Activated CD4-positive, alpha-beta T cell treated with anti-CD3 and anti-CD28 coated beads, Interleukin-2, amount 10 ng/mL, durations not matched to agents 7 days and 5 days (primary cell): ENCODE results near the gene ODC1. TPM values are rescaled to one million over a fixed set of nuclear protein-coding genes. Genes with fewer than 3 reads are reported as not detected.

Experiments used
- CTCF ChIA-PET: fragments of 350-600 bp; sonication (Branson Sonifier 250); formaldehyde crosslinking; loops from one replicate; lab custom pipeline; 2021; ENCODE audit warnings: antibody characterized with exemption; lab: Charles Lee
- POLR2A ChIA-PET: fragments of 350-600 bp; sonication (Branson Sonifier 250); formaldehyde crosslinking; loops from one replicate; lab custom pipeline; 2021; ENCODE audit warnings: antibody characterized with exemption; lab: Charles Lee
- DNase-seq: peaks from one replicate; pipeline ENCODE4 v3.0.0-alpha.2; 2020
- H3K27ac Mint-ChIP-seq: one replicate; pipeline ENCODE4 v1.8.0; 2021; ENCODE audit warnings: mild to moderate bottlenecking, moderate library complexity, mixed read lengths
- H3K27me3 Mint-ChIP-seq: one replicate; pipeline ENCODE4 v1.8.0; 2021; ENCODE audit warnings: mixed read lengths
- H3K36me3 Mint-ChIP-seq: one replicate; pipeline ENCODE4 v1.8.0; 2021; ENCODE audit warnings: low read depth, mixed read lengths
- H3K4me1 Mint-ChIP-seq: one replicate; pipeline ENCODE4 v1.8.0; 2021; ENCODE audit warnings: mixed read lengths
- H3K4me3 Mint-ChIP-seq: one replicate; pipeline ENCODE4 v1.8.0; 2021; ENCODE audit warnings: mild to moderate bottlenecking, moderate library complexity, mixed read lengths
- H3K9me3 Mint-ChIP-seq: one replicate; pipeline ENCODE4 v1.8.0; 2021; ENCODE audit warnings: mixed read lengths
- total RNA-seq, 2 experiments: library from RNA; stranded (reverse); gene quantifications; one replicate each; pipeline ENCODE4 v1.2.3, GENCODE V29; 2021

ODC1 gene
- total RNA-seq, 2 experiments from 2014 or later, result 47.1 to 50.3 TPM

GRCh38 chr2:10405448-10405847, 42.7 kb downstream of the ODC1 start:
- POLR2A ChIA-PET, result interaction anchor here (0.6 kb wide), 1 partner anchor 1723 kb away, joined by 3 read pairs; no protein-coding TSS in a partner anchor
- Mint-ChIP-seq H3K27ac (no peak overlapping the region), H3K9me3 (no peaks in the 10 kb centered on the region), H3K36me3 (peaks cover 9% of the 10 kb centered on the region), H3K27me3 (no peaks in the 10 kb centered on the region), H3K4me3 (no peak overlapping the region), H3K4me1 (peaks cover 61% of the 10 kb centered on the region)
- CTCF ChIA-PET, result interaction anchor here (1.6 kb wide), 1 partner anchor 23 kb away, joined by 3 read pairs; no protein-coding TSS in a partner anchor
- no peak for DNase-seq

DNA sequence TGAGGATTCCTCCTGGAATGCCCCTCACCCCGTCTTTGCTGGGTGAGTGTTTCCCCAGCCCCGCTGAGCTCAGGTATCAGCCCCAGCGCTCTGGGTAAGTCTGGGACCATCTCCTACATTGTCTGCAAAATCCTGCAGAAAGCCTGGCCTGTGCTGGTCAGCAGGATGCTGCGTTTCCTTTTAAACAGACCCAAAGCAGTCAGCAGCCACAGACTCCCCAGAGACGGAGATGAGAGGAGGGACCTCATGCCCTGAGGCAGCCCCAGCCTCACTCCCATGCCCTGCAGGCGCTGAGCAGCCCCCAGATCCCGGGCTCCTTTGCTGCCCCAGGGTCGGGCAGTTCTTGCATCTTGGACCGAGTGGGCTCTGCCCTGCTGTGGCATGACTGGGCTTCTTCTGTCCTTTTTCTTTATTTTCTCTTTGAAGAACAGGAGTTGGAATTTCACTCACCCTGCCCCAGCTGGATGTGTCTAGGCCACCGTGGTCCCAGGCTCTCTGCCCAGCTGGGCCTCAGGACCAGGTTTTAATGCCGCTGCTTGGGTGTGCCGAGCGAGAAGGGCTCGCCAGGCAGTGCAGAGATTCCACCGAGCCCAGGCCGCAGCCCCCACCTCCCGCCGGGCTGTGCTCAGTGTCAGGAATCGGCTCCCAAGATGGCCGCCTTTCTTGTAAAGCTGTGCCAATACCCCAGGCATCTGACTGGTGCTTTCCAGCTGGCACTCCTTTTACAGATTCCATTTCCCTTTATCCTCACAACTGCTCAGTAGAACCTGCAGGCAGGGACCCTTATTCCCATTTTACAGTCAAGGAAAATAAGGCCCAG, 43.6 kb downstream of the ODC1 start:
- CTCF ChIA-PET, result interaction anchor here (1.1 to 2.0 kb wide), 2 partner anchors 31 to 216 kb away, joined by 3 to 7 read pairs; no protein-coding TSS in a partner anchor
- H3K9me3 Mint-ChIP-seq, result peaks cover 2% of the 10 kb centered on the region
- no peak overlapping the region for H3K4me3 Mint-ChIP-seq

DNA sequence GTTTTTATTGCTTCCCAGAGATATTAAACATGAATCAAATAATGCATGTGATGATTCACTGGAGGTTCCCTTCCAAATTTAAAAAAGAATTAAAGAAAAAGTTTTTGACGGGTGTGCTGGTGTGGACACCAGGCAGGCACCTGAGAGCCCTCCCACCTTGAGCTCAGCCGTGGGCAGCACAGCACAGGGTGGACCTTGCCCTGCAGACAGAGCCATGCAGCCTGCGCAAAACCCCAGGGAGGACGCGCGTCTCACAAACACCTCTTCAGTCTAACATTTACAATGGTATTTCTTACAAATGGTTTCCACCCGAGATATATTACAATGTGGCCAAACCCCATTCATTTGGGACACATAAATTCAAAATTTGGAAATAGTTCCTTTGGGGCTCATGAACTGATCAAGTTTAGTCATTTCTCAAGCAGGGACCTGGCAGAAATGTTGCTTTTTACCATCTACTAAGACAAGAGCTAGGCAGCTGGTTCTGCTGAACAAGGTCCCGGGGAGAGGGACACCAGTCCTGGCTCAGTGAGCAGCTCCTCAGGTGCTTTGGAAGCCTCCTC, 45.4 kb downstream of the ODC1 start:
- no peak for DNase-seq
- H3K9me3 Mint-ChIP-seq, result peaks cover 2% of the 10 kb centered on the region
- peaks cover 25% of the 10 kb centered on the region for H3K36me3 Mint-ChIP-seq
- H3K4me1 Mint-ChIP-seq, result peaks cover 54% of the 10 kb centered on the region
- ChIA-PET CTCF (interaction anchor here (0.6 to 2.0 kb wide), 4 partner anchors 32 to 279 kb away, joined by 3 to 7 read pairs (median 4); no protein-coding TSS in a partner anchor), POLR2A (no interaction called here)
- no peak overlapping the region for H3K27ac Mint-ChIP-seq
- H3K4me3 Mint-ChIP-seq, result no peak overlapping the region
- no peaks in the 10 kb centered on the region for H3K27me3 Mint-ChIP-seq

More for the DNA sequence above, 43.6 kb downstream of the ODC1 start:
- POLR2A ChIA-PET, result no interaction called here
- Mint-ChIP-seq H3K27me3 (no peaks in the 10 kb centered on the region), H3K4me1 (peaks cover 67% of the 10 kb centered on the region), H3K36me3 (peaks cover 14% of the 10 kb centered on the region), H3K27ac (no peak overlapping the region)
- DNase-seq, result no peak

DNA sequence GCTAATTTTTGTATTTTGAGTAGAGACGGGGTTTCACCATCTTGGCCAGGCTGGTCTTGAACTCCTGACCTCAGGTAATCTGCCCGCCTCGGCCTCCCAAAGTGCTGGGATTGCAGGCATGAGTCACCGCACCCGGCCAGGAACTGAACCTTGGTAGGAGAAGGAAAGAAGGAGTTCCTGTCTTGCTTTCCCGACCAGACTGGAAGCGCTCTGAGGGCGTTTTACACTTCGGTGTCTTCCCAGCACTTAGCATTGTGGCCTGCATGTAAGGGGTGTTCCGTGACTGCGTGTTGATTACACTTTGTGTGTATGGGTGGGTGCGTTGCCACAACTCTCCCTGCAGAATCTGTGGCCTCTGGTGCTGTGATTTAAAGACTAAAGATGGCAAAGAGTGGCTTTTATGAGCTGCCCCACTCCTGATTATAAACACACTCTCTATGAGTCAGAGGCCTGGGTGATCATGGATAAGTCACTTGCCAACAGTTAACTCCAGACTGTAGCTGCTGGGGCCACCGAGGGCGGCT, 46.0 kb downstream of the ODC1 start:
- H3K36me3 Mint-ChIP-seq, result peaks cover 25% of the 10 kb centered on the region
- no peak for DNase-seq
- no peaks in the 10 kb centered on the region for H3K27me3 Mint-ChIP-seq
- CTCF ChIA-PET, result interaction anchor here (0.6 to 1.2 kb wide), 3 partner anchors 95 to 278 kb away, joined by 3 to 4 read pairs (median 3); no protein-coding TSS in a partner anchor
- peaks cover 2% of the 10 kb centered on the region for H3K9me3 Mint-ChIP-seq
- H3K27ac Mint-ChIP-seq, result no peak overlapping the region
- no peak overlapping the region for H3K4me3 Mint-ChIP-seq
- POLR2A ChIA-PET, result no interaction called here
- H3K4me1 Mint-ChIP-seq, result peaks cover 48% of the 10 kb centered on the region

DNA sequence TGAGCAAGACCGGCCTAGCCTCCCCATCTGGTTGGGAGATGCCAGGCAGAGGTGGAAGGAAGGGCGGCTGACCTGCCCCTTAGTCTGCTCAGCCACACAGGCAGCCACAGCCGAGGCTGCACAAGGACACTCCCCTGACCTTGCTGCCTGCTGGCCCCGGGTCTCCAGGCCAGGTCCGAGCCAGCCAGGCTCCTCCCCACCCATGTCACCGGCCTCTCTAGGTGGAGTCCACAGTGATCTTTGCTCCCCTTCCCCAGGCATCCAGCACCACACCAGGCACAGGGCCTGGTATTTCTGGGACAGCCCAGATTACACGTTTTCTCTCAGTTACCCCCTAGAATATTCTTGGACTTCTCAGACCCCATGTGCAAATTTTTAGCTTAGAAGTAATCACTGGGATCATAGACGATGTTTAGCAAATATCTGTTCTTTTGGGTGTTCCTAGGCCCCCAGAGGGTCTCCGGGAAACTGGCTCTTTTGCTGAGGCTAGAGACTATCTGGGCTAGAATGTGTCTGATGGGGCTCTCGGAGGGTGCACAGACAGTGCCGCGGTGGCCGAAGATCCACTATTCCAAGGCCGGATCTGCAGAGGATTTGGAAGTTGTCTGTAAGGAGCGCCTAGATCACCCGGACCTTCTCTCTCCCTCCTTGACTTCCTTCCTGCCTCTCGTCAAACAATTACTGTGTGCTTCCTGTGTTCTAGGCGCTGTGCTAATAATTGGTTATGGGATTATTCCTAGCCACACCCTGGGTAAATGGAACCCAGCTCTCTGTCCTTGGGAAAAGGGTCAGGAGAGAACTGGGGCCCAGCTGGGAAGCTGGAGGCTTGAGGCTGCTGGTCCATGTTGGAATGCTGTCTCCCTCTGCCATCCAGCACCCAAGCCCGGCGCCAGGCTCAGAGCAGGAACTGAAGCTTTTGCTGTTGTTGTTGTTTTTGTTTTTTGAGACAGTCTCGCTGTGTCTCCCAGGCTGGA, 46.9 kb downstream of the ODC1 start:
- no peak for DNase-seq
- peaks cover 29% of the 10 kb centered on the region for H3K36me3 Mint-ChIP-seq

GRCh38 chr2:10400568-10400977, 47.6 kb downstream of the ODC1 start:
- peaks cover 29% of the 10 kb centered on the region for H3K36me3 Mint-ChIP-seq
- DNase-seq, result peak; percentile 31
- H3K27ac Mint-ChIP-seq, result peak overlapping the region; percentile 48
- H3K27me3 Mint-ChIP-seq, result no peaks in the 10 kb centered on the region
- CTCF ChIA-PET, result interaction anchor here (1.0 kb wide), 1 partner anchor 12 kb away, joined by 4 read pairs; no protein-coding TSS in a partner anchor
- peaks cover 33% of the 10 kb centered on the region for H3K4me1 Mint-ChIP-seq
- peak overlapping the region; percentile 4 for H3K4me3 Mint-ChIP-seq
- H3K9me3 Mint-ChIP-seq, result peaks cover 2% of the 10 kb centered on the region
- POLR2A ChIA-PET, result no interaction called here

More for the DNA sequence above, 46.9 kb downstream of the ODC1 start:
- Mint-ChIP-seq H3K27me3 (no peaks in the 10 kb centered on the region), H3K4me1 (peaks cover 39% of the 10 kb centered on the region), H3K27ac (peak overlapping the region; percentile 48), H3K9me3 (peaks cover 2% of the 10 kb centered on the region), H3K4me3 (no peak overlapping the region)
- CTCF ChIA-PET, result interaction anchor here (1.0 kb wide), 1 partner anchor 13 kb away, joined by 4 read pairs; no protein-coding TSS in a partner anchor
- POLR2A ChIA-PET, result no interaction called here

GRCh38 chr2:10400002-10400401, 48.1 kb downstream of the ODC1 start:
- Mint-ChIP-seq H3K36me3 (peaks cover 29% of the 10 kb centered on the region), H3K4me3 (no peak overlapping the region), H3K9me3 (peaks cover 2% of the 10 kb centered on the region), H3K27me3 (no peaks in the 10 kb centered on the region), H3K27ac (peak overlapping the region; percentile 54), H3K4me1 (peaks cover 33% of the 10 kb centered on the region)
- CTCF ChIA-PET, result interaction anchor here (1.7 kb wide), 1 partner anchor 9 kb away, joined by 7 read pairs; no protein-coding TSS in a partner anchor
- POLR2A ChIA-PET, result interaction anchor here (0.6 kb wide), 1 partner anchor 98 kb away, joined by 3 read pairs; no protein-coding TSS in a partner anchor
- no peak for DNase-seq

DNA sequence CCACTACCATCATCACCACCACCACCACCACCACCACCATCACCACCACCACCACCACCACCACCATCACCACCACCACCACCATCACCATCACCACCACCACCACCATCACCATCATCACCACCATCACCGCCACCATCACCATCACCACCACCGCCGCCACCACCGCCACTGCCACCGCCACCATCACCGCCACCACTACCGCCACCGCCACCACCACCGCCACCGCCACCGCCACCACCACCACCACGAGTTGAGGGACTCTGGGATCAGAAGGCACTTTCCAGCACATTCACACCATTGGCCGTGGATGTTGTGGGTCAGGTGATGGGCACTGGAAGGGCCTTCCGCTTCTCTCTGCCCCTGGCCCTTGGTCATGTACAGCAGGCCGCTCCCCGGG, 48.8 kb downstream of the ODC1 start:
- CTCF ChIA-PET, result interaction anchor here (1.7 kb wide), 1 partner anchor 9 kb away, joined by 7 read pairs; no protein-coding TSS in a partner anchor
- peak overlapping the region; percentile 54 for H3K27ac Mint-ChIP-seq
- POLR2A ChIA-PET, result interaction anchor here (0.6 kb wide), 1 partner anchor 98 kb away, joined by 3 read pairs; no protein-coding TSS in a partner anchor
- H3K9me3 Mint-ChIP-seq, result peaks cover 2% of the 10 kb centered on the region
- H3K4me3 Mint-ChIP-seq, result peak overlapping the region; percentile 30
- peaks cover 33% of the 10 kb centered on the region for H3K4me1 Mint-ChIP-seq
- peaks cover 29% of the 10 kb centered on the region for H3K36me3 Mint-ChIP-seq
- DNase-seq, result no peak
- no peaks in the 10 kb centered on the region for H3K27me3 Mint-ChIP-seq

GRCh38 chr2:10398496-10398895, 49.6 kb downstream of the ODC1 start:
- Mint-ChIP-seq H3K9me3 (peaks cover 2% of the 10 kb centered on the region), H3K4me3 (no peak overlapping the region), H3K36me3 (peaks cover 29% of the 10 kb centered on the region), H3K4me1 (peaks cover 31% of the 10 kb centered on the region), H3K27ac (peak overlapping the region; percentile 60), H3K27me3 (no peaks in the 10 kb centered on the region)
- POLR2A ChIA-PET, result no interaction called here
- CTCF ChIA-PET, result interaction anchor here (1.7 to 2.1 kb wide), 2 partner anchors 10 kb away, joined by 7 to 9 read pairs; no protein-coding TSS in a partner anchor
- no peak for DNase-seq

DNA sequence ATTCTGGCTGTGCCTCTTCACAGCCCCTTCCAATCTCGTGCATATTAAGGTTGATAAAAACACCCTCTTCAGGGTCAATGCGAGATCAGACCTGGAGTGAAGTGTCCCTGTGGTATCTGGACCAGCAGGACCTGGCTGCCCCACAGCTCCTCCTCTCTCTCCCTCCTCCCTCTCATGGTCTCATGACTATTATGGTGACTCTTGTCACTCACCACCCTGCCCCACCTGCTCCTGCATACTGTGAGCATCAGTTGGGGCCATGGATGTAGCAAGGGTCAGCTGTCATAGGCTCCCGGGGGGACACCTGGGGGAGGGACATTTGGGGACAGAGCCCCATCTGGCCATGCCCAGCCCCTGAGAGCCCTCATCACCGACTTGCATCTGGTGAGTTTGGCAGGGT, 50.2 kb downstream of the ODC1 start:
- Mint-ChIP-seq H3K4me3 (no peak overlapping the region), H3K27ac (no peak overlapping the region), H3K4me1 (peaks cover 30% of the 10 kb centered on the region), H3K27me3 (no peaks in the 10 kb centered on the region), H3K9me3 (peaks cover 2% of the 10 kb centered on the region), H3K36me3 (peaks cover 29% of the 10 kb centered on the region)
- ChIA-PET POLR2A (no interaction called here), CTCF (interaction anchor here (0.6 to 2.1 kb wide), 2 partner anchors 11 to 868 kb away, joined by 5 to 9 read pairs; no protein-coding TSS in a partner anchor)
- no peak for DNase-seq

GRCh38 chr2:10397297-10397875, 50.7 kb downstream of the ODC1 start:
- POLR2A ChIA-PET, result no interaction called here
- H3K4me1 Mint-ChIP-seq, result peaks cover 30% of the 10 kb centered on the region
- H3K27ac Mint-ChIP-seq, result no peak overlapping the region
- no peaks in the 10 kb centered on the region for H3K27me3 Mint-ChIP-seq
- DNase-seq, result no peak
- peaks cover 2% of the 10 kb centered on the region for H3K9me3 Mint-ChIP-seq
- no peak overlapping the region for H3K4me3 Mint-ChIP-seq
- peaks cover 29% of the 10 kb centered on the region for H3K36me3 Mint-ChIP-seq
- CTCF ChIA-PET, result interaction anchor here (0.6 to 2.1 kb wide), 2 partner anchors 11 to 869 kb away, joined by 5 to 9 read pairs; no protein-coding TSS in a partner anchor
